SK-N-MC (cell line): ENCODE measurements around the gene FGF18.

ENCODE experiments used
- EZH2 ChIP-seq: fragments of 200-600 bp; sonication (generic); IDR thresholded peaks from one replicate; pipeline ENCODE4 v1.6.1; 2017; ENCODE audit warnings: antibody characterized with exemption
- FOXP2 ChIP-seq: optimal IDR thresholded peaks from 2 replicates; pipeline ENCODE3; 2011; ENCODE audit warnings: mild to moderate bottlenecking, moderate library complexity; ENCODE audit not compliant: insufficient read depth; ENCODE audit errors: extremely low read length, control extremely low read depth
- POLR2AphosphoS5 ChIP-seq: IDR thresholded peaks from 2 replicates; pipeline ENCODE4 v1.6.1; 2012; ENCODE audit warnings: mild to moderate bottlenecking, low read depth, low read length, borderline replicate concordance

DNA sequence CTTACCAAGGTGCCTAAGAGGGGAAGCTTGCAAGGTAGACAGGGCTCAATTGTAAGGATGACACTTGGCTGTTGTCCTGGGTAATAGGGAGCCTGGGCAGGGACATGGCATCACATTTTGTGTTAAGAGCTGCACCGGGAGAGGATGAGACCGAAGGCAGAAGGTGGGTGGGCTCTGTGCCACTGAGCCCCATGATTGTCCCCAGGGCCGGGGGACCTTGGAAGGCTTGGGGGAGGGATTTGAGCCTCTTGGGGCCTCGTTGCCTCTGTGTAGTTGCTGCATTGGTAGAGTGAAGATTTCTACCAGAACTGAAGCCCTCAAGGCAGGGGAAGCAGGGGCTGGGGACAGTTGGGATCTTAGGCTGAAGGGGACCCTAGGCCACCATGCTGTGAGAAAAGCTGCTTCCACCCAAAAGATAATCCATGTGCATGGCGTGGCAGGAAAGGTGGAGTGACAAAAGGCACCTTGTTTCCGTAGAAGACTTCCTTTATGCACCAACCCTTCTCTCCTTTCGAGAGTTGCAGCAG, 11.9 kb downstream of the FGF18 start:
- TF ChIP-seq POLR2AphosphoS5 (no peak), EZH2 (no peak), FOXP2 (no peak)
